CD14-positive monocyte (primary cell): ENCODE measurements around the gene CSTPP1. TPM values are rescaled to one million over a fixed set of nuclear protein-coding genes. Genes with fewer than 3 reads are reported as not detected.

Experiments used
- DNase-seq, 3 donors: peaks; one replicate each; pipeline ENCODE4 v3.0.0-alpha.2; 2011 to 2022
- H2AFZ ChIP-seq: 2 replicates; pipeline ENCODE4 v1.6.0; 2012; ENCODE audit warnings: mild to moderate bottlenecking, low read depth, low read length, inconsistent platforms; ENCODE audit not compliant: insufficient read depth, poor library complexity, severe bottlenecking
- H3K27ac ChIP-seq, 2 donors: 1 replicate in 1 of 2; 2 replicates in 1 of 2; pipeline ENCODE4 v1.5.1; 2012 to 2013; ENCODE audit warnings: low read length in 2 of 2, control low read depth in 1 of 2, inconsistent platforms in 1 of 2, low read depth in 1 of 2, mild to moderate bottlenecking in 1 of 2
- H3K27me3 ChIP-seq, 2 donors: one replicate each; pipeline versions ENCODE4 v1.6.0 to v1.6.1; 2011 to 2013; ENCODE audit warnings: low read length in 2 of 2; ENCODE audit not compliant: control insufficient read depth in 2 of 2, insufficient read depth in 2 of 2
- H3K36me3 ChIP-seq, 2 donors: replicated peaks in 1 of 2; 1 replicate in 1 of 2; 2 replicates in 1 of 2; pipeline versions ENCODE4 v1.5.1 to v1.6.1; 2012 to 2013; ENCODE audit warnings: low read length in 2 of 2, control low read depth in 1 of 2, inconsistent platforms in 1 of 2, mild to moderate bottlenecking in 1 of 2; ENCODE audit not compliant: insufficient read depth in 2 of 2, control insufficient read depth in 1 of 2
- H3K4me1 ChIP-seq, 2 donors: 1 replicate in 1 of 2; 2 replicates in 1 of 2; pipeline versions ENCODE4 v1.5.1 to v1.6.1; 2012 to 2013; ENCODE audit warnings: low read length in 2 of 2, control low read depth in 1 of 2, inconsistent platforms in 1 of 2, mild to moderate bottlenecking in 1 of 2, moderate library complexity in 1 of 2; ENCODE audit not compliant: insufficient read depth in 2 of 2, control insufficient read depth in 1 of 2
- H3K4me2 ChIP-seq: replicated peaks from 2 replicates; pipeline ENCODE3; 2012; ENCODE audit warnings: low read length, moderate library complexity, mild to moderate bottlenecking; ENCODE audit not compliant: poor library complexity, severe bottlenecking; ENCODE audit errors: extremely low read depth
- H3K4me3 ChIP-seq, 3 experiments: fragments of 200-600 bp in 1 of 3; sonication (generic) in 1 of 3; replicated peaks in 1 of 3; 1 replicate in 2 of 3; 2 replicates in 1 of 3; pipeline ENCODE4 v1.5.1; 2011 to 2013; ENCODE audit warnings: low read length in 3 of 3, mild to moderate bottlenecking in 3 of 3, control low read depth in 2 of 3, low read depth in 2 of 3, inconsistent platforms in 1 of 3, moderate library complexity in 1 of 3
- H3K79me2 ChIP-seq: 2 replicates; pipeline ENCODE4 v1.6.0; 2012; ENCODE audit warnings: mild to moderate bottlenecking, control low read depth, inconsistent platforms, low read length, moderate library complexity; ENCODE audit not compliant: insufficient read depth
- H3K9ac ChIP-seq: 2 replicates; pipeline ENCODE4 v1.6.0; 2017; ENCODE audit warnings: low read length, mild to moderate bottlenecking; ENCODE audit not compliant: insufficient read depth, poor library complexity, severe bottlenecking
- H3K9me3 ChIP-seq, 2 donors: replicated peaks in 1 of 2; 1 replicate in 1 of 2; 2 replicates in 1 of 2; pipeline versions ENCODE4 v1.5.1 to v1.6.1; 2012 to 2013; ENCODE audit warnings: low read length in 2 of 2, control low read depth in 1 of 2; ENCODE audit not compliant: control insufficient read depth in 1 of 2, insufficient read depth in 1 of 2
- H4K20me1 ChIP-seq: 2 replicates; pipeline ENCODE4 v1.6.0; 2012; ENCODE audit warnings: mild to moderate bottlenecking, low read length, control low read depth, moderate library complexity; ENCODE audit not compliant: insufficient read depth
- H3K27ac Mint-ChIP-seq, 7 donors: one replicate each; pipeline ENCODE4 v1.8.0; 2020; ENCODE audit warnings: mild to moderate bottlenecking in 7 of 7, mixed read lengths in 7 of 7, moderate library complexity in 6 of 7, inconsistent platforms in 2 of 7
- H3K27me3 Mint-ChIP-seq, 3 donors: one replicate each; pipeline ENCODE4 v1.8.0; 2021 to 2022; ENCODE audit warnings: low read depth in 3 of 3, mild to moderate bottlenecking in 3 of 3, mixed read lengths in 3 of 3, moderate library complexity in 3 of 3, inconsistent platforms in 1 of 3
- H3K36me3 Mint-ChIP-seq, 2 donors: one replicate each; pipeline ENCODE4 v1.8.0; 2020; ENCODE audit warnings: mixed read lengths in 2 of 2, inconsistent platforms in 1 of 2, mild to moderate bottlenecking in 1 of 2
- H3K4me1 Mint-ChIP-seq: one replicate; pipeline ENCODE4 v1.8.0; 2020; ENCODE audit warnings: mild to moderate bottlenecking, mixed read lengths
- H3K4me3 Mint-ChIP-seq, 2 donors: one replicate each; pipeline ENCODE4 v1.8.0; 2020; ENCODE audit warnings: mild to moderate bottlenecking in 2 of 2, mixed read lengths in 2 of 2, moderate library complexity in 1 of 2
- H3K9me3 Mint-ChIP-seq, 7 donors: one replicate each; pipeline ENCODE4 v1.8.0; 2020 to 2022; ENCODE audit warnings: mixed read lengths in 7 of 7, mild to moderate bottlenecking in 6 of 7, moderate library complexity in 6 of 7, inconsistent platforms in 2 of 7
- WGBS: methylation state at CpG from one replicate; pipeline ENCODE4 v1.1.5; 2013; ENCODE audit warnings: missing lambda C conversion rate; ENCODE audit not compliant: insufficient coverage; 5-methylcytosine and 5-hydroxymethylcytosine counted together
- intact Hi-C, 2 donors: fragments of 100-400 bp; cut with micrococcal nuclease; formaldehyde crosslinking; loops; one replicate each; pipeline versions ENCODE4 v1.15.0 to v1.15.1; 2023
- polyA plus RNA-seq, 3 donors: library from polyadenylated mRNA; depleted of rRNA in 1 of 3; unstranded in 2 of 3; stranded (reverse) in 1 of 3; fragments of 300-500 nt in 2 of 3; fragments of >200 nt in 1 of 3; fragmentation: Illumina TruSeq in 2 of 3; gene quantifications; 1 replicate in 2 of 3; 2 replicates in 1 of 3; pipeline ENCODE4 v1.2.3, GENCODE V29; 2012 to 2021
- TF ChIP-seq, protein P1 (sequence below): fragments of 200-600 bp; IDR thresholded peaks from one replicate; pipeline ENCODE4 v1.8.0; 2022; ENCODE audit warnings: antibody characterized with exemption, mild to moderate bottlenecking

The CSTPP1 gene
- polyA plus RNA-seq, 3 donors: 4.5 to 6.5 (median 5.9) TPM

DNA sequence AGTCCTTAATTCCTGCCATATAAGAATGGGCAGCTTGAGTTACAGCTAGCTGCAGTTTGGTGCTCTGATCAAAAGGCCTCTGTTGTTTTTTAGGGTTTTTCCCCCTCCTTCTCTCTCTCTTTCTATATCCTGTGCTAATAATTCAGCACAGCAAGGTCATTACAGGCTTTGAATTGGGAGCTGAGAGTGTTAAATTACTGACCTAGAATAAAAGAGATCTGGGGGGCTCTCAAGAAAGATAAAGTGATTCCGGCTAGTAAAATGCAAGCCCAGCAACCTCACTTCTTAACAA is 84.9 kb downstream of the CSTPP1 start:
- no peaks in the 10 kb centered on the region for H4K20me1 ChIP-seq
- H3K27ac ChIP-seq: no peak overlapping the region
- no peaks in the 10 kb centered on the region for H3K9me3 ChIP-seq
- WGBS: no CpG with 5 or more reads among the region's 1 CpG
- DNase-seq: no peak
- no peaks in the 10 kb centered on the region for H3K4me1 ChIP-seq
- H3K27me3 Mint-ChIP-seq: peaks cover 0 to 1% (median 0%) of the 10 kb centered on the region in 3 donors
- no peaks in the 10 kb centered on the region for H3K27me3 ChIP-seq
- no peak overlapping the region for H3K4me2 ChIP-seq
- H3K4me1 Mint-ChIP-seq: no peaks in the 10 kb centered on the region
- no peak overlapping the region for H3K27ac Mint-ChIP-seq
- TF ChIP-seq, protein P1, sequence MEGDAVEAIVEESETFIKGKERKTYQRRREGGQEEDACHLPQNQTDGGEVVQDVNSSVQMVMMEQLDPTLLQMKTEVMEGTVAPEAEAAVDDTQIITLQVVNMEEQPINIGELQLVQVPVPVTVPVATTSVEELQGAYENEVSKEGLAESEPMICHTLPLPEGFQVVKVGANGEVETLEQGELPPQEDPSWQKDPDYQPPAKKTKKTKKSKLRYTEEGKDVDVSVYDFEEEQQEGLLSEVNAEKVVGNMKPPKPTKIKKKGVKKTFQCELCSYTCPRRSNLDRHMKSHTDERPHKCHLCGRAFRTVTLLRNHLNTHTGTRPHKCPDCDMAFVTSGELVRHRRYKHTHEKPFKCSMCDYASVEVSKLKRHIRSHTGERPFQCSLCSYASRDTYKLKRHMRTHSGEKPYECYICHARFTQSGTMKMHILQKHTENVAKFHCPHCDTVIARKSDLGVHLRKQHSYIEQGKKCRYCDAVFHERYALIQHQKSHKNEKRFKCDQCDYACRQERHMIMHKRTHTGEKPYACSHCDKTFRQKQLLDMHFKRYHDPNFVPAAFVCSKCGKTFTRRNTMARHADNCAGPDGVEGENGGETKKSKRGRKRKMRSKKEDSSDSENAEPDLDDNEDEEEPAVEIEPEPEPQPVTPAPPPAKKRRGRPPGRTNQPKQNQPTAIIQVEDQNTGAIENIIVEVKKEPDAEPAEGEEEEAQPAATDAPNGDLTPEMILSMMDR: no peak
- H3K36me3 Mint-ChIP-seq: no peaks in the 10 kb centered on the region
- H3K4me3 ChIP-seq: no peak overlapping the region
- intact Hi-C loops: no loop called here
- H3K4me3 Mint-ChIP-seq: no peak overlapping the region
- no peak overlapping the region for H3K9ac ChIP-seq
- H3K79me2 ChIP-seq: no peaks in the 10 kb centered on the region
- H2AFZ ChIP-seq: no peak overlapping the region
- H3K36me3 ChIP-seq: no peaks in the 10 kb centered on the region
- peaks cover 0 to 4% (median 0%) of the 10 kb centered on the region in 7 donors for H3K9me3 Mint-ChIP-seq

DNA sequence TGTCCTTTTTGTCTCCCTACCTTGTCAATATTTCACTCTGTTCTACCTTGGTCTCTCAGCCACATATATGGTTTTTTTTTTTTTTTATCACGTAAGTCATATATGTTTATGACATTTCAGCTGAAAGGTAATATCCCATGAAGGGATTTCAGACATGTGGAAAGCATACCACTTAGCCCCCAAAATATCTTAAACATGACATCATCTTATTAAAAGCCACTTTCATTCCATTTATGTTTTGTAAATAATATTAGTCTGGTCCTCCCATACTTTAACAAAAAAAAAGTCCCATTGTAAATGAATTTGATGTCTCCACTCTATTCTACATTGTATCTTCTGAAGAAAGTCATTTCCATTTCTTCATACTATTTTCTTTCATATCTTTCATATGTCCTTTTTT is 85.4 kb downstream of the CSTPP1 start:
- H2AFZ ChIP-seq: no peak overlapping the region
- TF ChIP-seq, protein P1: no peak
- no peaks in the 10 kb centered on the region for H3K36me3 Mint-ChIP-seq
- H3K9me3 Mint-ChIP-seq: peaks cover 0 to 4% (median 0%) of the 10 kb centered on the region in 7 donors
- no peaks in the 10 kb centered on the region for H3K27me3 ChIP-seq
- H3K4me3 Mint-ChIP-seq: no peak overlapping the region
- intact Hi-C loops: no loop called here
- H3K4me3 ChIP-seq: no peak overlapping the region
- no CpG with 5 or more reads among the region's 1 CpG for WGBS
- H3K27ac ChIP-seq: no peak overlapping the region
- no peaks in the 10 kb centered on the region for H3K4me1 Mint-ChIP-seq
- H3K9me3 ChIP-seq: no peaks in the 10 kb centered on the region
- no peaks in the 10 kb centered on the region for H3K4me1 ChIP-seq
- H3K27me3 Mint-ChIP-seq: peaks cover 0 to 1% (median 0%) of the 10 kb centered on the region in 3 donors
- H3K79me2 ChIP-seq: no peaks in the 10 kb centered on the region
- no peak overlapping the region for H3K9ac ChIP-seq
- DNase-seq: no peak
- H4K20me1 ChIP-seq: no peaks in the 10 kb centered on the region
- no peak overlapping the region for H3K27ac Mint-ChIP-seq
- no peak overlapping the region for H3K4me2 ChIP-seq
- H3K36me3 ChIP-seq: no peaks in the 10 kb centered on the region
